Endothelial cell (in vitro differentiated cells): Measurements from ENCODE around the gene FANCC. TPM values are rescaled to one million over a fixed set of nuclear protein-coding genes. Genes with fewer than 3 reads are reported as not detected.
"Not testable (repeated sequence)": the region's sequence is repeated elsewhere in the genome, so short reads cannot be mapped to it uniquely, and the experiment has no call there.

Experiments used
- DNase-seq: peaks from one replicate; pipeline ENCODE4 v3.0.0; 2021; ENCODE audit warnings: low spot score
- H3K27ac Mint-ChIP-seq: one replicate; pipeline ENCODE4 v1.8.0; 2021; ENCODE audit warnings: mixed read lengths, inconsistent platforms; ENCODE audit not compliant: unreplicated experiment
- H3K27me3 Mint-ChIP-seq: one replicate; pipeline ENCODE4 v1.8.0; 2021; ENCODE audit warnings: mild to moderate bottlenecking, moderate library complexity, mixed read lengths, inconsistent platforms; ENCODE audit not compliant: unreplicated experiment
- H3K36me3 Mint-ChIP-seq: one replicate; pipeline ENCODE4 v1.8.0; 2021; ENCODE audit warnings: mild to moderate bottlenecking, low read depth, mixed read lengths, inconsistent platforms; ENCODE audit not compliant: unreplicated experiment
- H3K4me1 Mint-ChIP-seq: one replicate; pipeline ENCODE4 v1.8.0; 2021; ENCODE audit warnings: mild to moderate bottlenecking, mixed read lengths, inconsistent platforms; ENCODE audit not compliant: unreplicated experiment
- H3K4me3 Mint-ChIP-seq: one replicate; pipeline ENCODE4 v1.8.0; 2021; ENCODE audit warnings: mild to moderate bottlenecking, mixed read lengths, inconsistent platforms; ENCODE audit not compliant: unreplicated experiment
- H3K9me3 Mint-ChIP-seq: one replicate; pipeline ENCODE4 v1.8.0; 2021; ENCODE audit warnings: mixed read lengths, inconsistent platforms; ENCODE audit not compliant: unreplicated experiment
- total RNA-seq: library from RNA; stranded (reverse); fragmentation: NEBNext Ultra II Directional; extraction: Animal tissue kit (Norgen Biotek cat#: 25700); gene quantifications from one replicate; pipeline ENCODE4 v1.2.1, GENCODE V29; 2021; ENCODE audit not compliant: unreplicated experiment
- TF ChIP-seq, protein P1 (sequence below): fragments of 200-600 bp; sonication (generic); IDR thresholded peaks from one replicate; pipeline ENCODE4 v1.5.0; 2021; ENCODE audit warnings: antibody characterized with exemption; ENCODE audit not compliant: unreplicated experiment

Gene FANCC
- total RNA-seq, 1 donor from 2014 or later = 16.7 TPM

DNA sequence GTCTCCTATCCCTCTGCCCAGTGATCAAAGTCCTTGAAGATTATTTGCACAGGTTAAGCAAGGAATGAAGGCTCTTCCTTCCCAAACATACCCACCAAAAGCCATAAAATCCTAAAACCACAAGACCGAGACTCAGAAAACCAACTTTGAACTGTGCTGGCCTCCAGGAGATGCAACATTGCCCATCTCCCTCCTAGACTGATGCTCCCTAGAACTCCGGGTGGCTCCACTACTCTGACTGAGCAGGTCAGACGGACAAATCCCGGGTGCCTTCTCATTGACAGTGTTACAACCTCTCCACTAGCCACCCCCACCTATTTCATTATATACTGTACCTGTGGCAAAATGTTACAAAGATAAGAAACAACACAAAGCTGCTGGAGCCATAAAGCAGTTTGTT is 110.1 kb downstream of the FANCC start:
- no peak overlapping the region for H3K4me3 Mint-ChIP-seq
- peaks cover 6% of the 10 kb centered on the region for H3K4me1 Mint-ChIP-seq
- TF ChIP-seq, protein P1, sequence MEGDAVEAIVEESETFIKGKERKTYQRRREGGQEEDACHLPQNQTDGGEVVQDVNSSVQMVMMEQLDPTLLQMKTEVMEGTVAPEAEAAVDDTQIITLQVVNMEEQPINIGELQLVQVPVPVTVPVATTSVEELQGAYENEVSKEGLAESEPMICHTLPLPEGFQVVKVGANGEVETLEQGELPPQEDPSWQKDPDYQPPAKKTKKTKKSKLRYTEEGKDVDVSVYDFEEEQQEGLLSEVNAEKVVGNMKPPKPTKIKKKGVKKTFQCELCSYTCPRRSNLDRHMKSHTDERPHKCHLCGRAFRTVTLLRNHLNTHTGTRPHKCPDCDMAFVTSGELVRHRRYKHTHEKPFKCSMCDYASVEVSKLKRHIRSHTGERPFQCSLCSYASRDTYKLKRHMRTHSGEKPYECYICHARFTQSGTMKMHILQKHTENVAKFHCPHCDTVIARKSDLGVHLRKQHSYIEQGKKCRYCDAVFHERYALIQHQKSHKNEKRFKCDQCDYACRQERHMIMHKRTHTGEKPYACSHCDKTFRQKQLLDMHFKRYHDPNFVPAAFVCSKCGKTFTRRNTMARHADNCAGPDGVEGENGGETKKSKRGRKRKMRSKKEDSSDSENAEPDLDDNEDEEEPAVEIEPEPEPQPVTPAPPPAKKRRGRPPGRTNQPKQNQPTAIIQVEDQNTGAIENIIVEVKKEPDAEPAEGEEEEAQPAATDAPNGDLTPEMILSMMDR = no peak
- no peaks in the 10 kb centered on the region for H3K9me3 Mint-ChIP-seq
- DNase-seq = no peak
- H3K27ac Mint-ChIP-seq = no peak overlapping the region
- no peaks in the 10 kb centered on the region for H3K36me3 Mint-ChIP-seq
- no peaks in the 10 kb centered on the region for H3K27me3 Mint-ChIP-seq

DNA sequence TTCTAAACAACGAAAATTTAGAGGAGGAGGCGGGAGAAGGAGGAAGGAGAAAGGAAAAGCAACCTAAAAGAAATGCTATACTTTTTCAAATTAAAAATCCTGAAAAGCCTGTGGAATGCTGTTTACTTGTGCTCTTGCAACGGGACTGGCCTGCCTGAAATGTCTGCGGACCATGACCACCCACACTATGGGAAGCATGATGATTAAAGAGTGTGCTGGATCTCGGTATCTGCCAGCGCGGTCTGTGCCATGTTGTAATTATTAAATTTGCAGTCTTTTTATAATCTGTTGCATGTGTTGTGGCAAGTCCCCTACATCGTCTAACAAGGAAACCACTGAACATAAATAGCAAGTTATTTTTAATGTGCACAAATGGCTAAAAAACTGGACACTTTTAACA is 111.4 kb downstream of the FANCC start:
- DNase-seq = no peak
- no peaks in the 10 kb centered on the region for H3K27me3 Mint-ChIP-seq
- no peaks in the 10 kb centered on the region for H3K4me1 Mint-ChIP-seq
- TF ChIP-seq, protein P1 = no peak
- H3K36me3 Mint-ChIP-seq = no peaks in the 10 kb centered on the region
- H3K9me3 Mint-ChIP-seq = no peaks in the 10 kb centered on the region
- no peak overlapping the region for H3K27ac Mint-ChIP-seq
- no peak overlapping the region for H3K4me3 Mint-ChIP-seq

DNA sequence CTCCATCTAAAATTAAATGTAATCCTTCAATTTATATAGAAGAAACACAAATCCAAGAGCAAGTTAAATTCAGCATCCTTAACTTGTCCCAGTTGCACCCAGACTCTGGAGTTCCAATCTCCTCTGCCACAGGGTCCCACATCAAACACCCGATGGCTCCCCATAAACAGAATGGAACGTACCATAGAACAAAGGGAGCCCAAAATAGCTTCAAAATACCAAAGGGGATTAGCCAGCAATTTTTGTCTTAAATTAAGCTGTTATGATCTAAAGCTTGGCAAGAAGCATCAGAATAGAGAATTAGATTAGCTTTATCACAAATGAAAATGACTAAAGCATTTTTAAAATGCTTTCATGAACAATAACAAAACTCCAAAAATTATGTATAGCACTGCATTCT is 112.8 kb downstream of the FANCC start:
- no peaks in the 10 kb centered on the region for H3K36me3 Mint-ChIP-seq

DNA sequence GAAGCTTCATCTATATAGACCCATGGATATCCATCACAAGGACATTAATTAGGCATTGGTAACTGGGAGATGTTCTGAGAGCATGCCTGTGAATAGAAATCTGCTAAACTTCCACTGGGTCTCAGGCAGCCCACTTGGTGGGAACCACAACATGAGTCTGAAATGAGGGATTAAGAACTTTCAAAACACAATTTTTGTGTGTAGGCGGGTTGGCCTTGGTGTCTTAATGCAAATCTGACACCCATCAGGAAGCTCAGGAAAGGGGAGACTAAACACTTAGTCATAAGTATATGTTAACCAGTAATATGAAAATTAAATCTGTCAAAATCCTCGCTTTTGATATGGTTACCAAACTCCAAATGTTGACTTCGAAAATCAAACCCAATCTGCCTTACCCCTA is 113.2 kb downstream of the FANCC start:
- no peaks in the 10 kb centered on the region for H3K27me3 Mint-ChIP-seq
- H3K27ac Mint-ChIP-seq = no peak overlapping the region
- no peaks in the 10 kb centered on the region for H3K4me1 Mint-ChIP-seq
- no peaks in the 10 kb centered on the region for H3K9me3 Mint-ChIP-seq
- TF ChIP-seq, protein P1 = no peak
- H3K4me3 Mint-ChIP-seq = no peak overlapping the region
- no peak for DNase-seq
- no peaks in the 10 kb centered on the region for H3K36me3 Mint-ChIP-seq

More for the DNA sequence above, 112.8 kb downstream of the FANCC start:
- Mint-ChIP-seq H3K4me3 (no peak overlapping the region), H3K9me3 (no peaks in the 10 kb centered on the region), H3K4me1 (no peaks in the 10 kb centered on the region), H3K27me3 (no peaks in the 10 kb centered on the region), H3K27ac (no peak overlapping the region)
- TF ChIP-seq, protein P1 = no peak
- DNase-seq = no peak

DNA sequence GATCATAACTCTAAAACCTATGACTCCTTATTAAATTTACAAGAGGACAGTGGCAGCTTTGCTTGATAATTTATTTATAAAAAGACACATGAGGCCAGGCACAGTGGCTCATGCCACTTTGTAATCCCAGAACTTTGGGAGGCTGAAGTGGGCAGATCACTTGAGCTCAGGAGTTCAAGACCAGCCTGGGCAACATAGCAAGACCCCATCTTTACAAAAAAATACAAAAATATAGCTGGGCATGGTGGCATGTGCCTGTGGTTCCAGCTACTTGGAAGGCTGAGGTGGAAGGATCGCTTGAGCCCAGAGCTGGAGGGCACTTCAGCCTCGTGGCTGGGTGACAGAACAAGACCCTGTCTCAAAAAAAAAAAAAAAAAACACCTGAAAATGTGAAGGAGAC is 114.5 kb downstream of the FANCC start:
- H3K27me3 Mint-ChIP-seq, H3K4me3 Mint-ChIP-seq, DNase-seq, H3K4me1 Mint-ChIP-seq, H3K9me3 Mint-ChIP-seq, H3K36me3 Mint-ChIP-seq, H3K27ac Mint-ChIP-seq: not testable (repeated sequence)
